HEK293 (cell line): ENCODE results near the gene DOP1A.

Experiments used
- BCL6B ChIP-seq: fragments of 450-650 bp; formaldehyde crosslinking; IDR thresholded peaks from 2 replicates; pipeline ENCODE4 v1.5.1; 2017; ENCODE audit warnings: missing biosample characterization, missing genetic modification characterization
- CTCF ChIP-seq: fragments of 450-650 bp; formaldehyde crosslinking; IDR thresholded peaks from 2 replicates; pipeline ENCODE4 v1.5.1; 2016; ENCODE audit warnings: missing biosample characterization, missing genetic modification characterization
- INSM2 ChIP-seq: fragments of 450-650 bp; formaldehyde crosslinking; IDR thresholded peaks from 2 replicates; pipeline ENCODE4 v1.5.1; 2016; ENCODE audit warnings: missing biosample characterization, missing genetic modification characterization
- REST ChIP-seq: fragments of 450-650 bp; formaldehyde crosslinking; IDR thresholded peaks from 2 replicates; pipeline ENCODE4 v1.5.1; 2016; ENCODE audit warnings: missing biosample characterization, missing genetic modification characterization
- ZBTB20 ChIP-seq: fragments of 450-650 bp; formaldehyde crosslinking; IDR thresholded peaks from 2 replicates; pipeline ENCODE4 v1.5.1; 2016; ENCODE audit warnings: missing biosample characterization, missing genetic modification characterization
- ZNF10 ChIP-seq: fragments of 450-650 bp; formaldehyde crosslinking; IDR thresholded peaks from 2 replicates; pipeline ENCODE4 v1.5.1; 2017; ENCODE audit warnings: missing biosample characterization, missing genetic modification characterization
- ZNF211 ChIP-seq: fragments of 450-650 bp; formaldehyde crosslinking; IDR thresholded peaks from 2 replicates; pipeline ENCODE4 v1.5.1; 2016; ENCODE audit warnings: low read depth, missing biosample characterization, missing genetic modification characterization
- ZNF335 ChIP-seq: fragments of 450-650 bp; formaldehyde crosslinking; conservative IDR thresholded peaks from 2 replicates; pipeline ENCODE4 v1.5.1; 2016; ENCODE audit warnings: missing biosample characterization, missing genetic modification characterization
- ZNF544 ChIP-seq: fragments of 450-650 bp; formaldehyde crosslinking; IDR thresholded peaks from 2 replicates; pipeline ENCODE4 v1.5.0; 2017; ENCODE audit warnings: missing biosample characterization, missing genetic modification characterization

GRCh38 chr6:83182114-83182513 is 114.6 kb downstream of the DOP1A start:
- TF ChIP-seq REST (tag by site-specific recombination) (no peak), ZNF211 (tag by site-specific recombination) (no peak), CTCF (tag by site-specific recombination) (no peak), ZNF335 (tag by site-specific recombination) (no peak), INSM2 (tag by site-specific recombination) (no peak), ZBTB20 (tag by site-specific recombination) (no peak), ZNF544 (no peak), BCL6B (no peak), ZNF10 (tag by site-specific recombination) (no peak)
